Mucosa of descending colon (tissue), 3 donors: ENCODE data around the gene NUB1. TPM values are rescaled to one million over a fixed set of nuclear protein-coding genes. Genes with fewer than 3 reads are reported as not detected.
"Not testable (repeated sequence)": the region's sequence is repeated elsewhere in the genome, so short reads cannot be mapped to it uniquely, and the experiment has no call there.

Experiments used
- ATAC-seq: fragments of 200-7000 bp; cut with Tn5 transposase; one replicate; pipeline ENCODE4 v1.9.1; 2020; ENCODE audit warnings: mild to moderate bottlenecking, moderate library complexity
- DNase-seq, 3 donors: peaks; one replicate each; pipeline ENCODE4 v3.0.0-alpha.2; 2020
- H3K36me3 ChIP-seq: fragments of 200-600 bp; one replicate; pipeline ENCODE4 v1.8.0; 2021; ENCODE audit warnings: low read depth, mild to moderate bottlenecking
- H3K4me1 ChIP-seq: fragments of 200-600 bp; one replicate; pipeline ENCODE4 v1.8.0; 2021; ENCODE audit warnings: low read depth, mild to moderate bottlenecking
- H3K4me3 ChIP-seq: fragments of 200-600 bp; one replicate; pipeline ENCODE4 v1.8.0; 2021; ENCODE audit warnings: mild to moderate bottlenecking
- H3K9me3 ChIP-seq: fragments of 200-600 bp; one replicate; pipeline ENCODE4 v1.8.0; 2021; ENCODE audit warnings: mild to moderate bottlenecking
- CTCF ChIP-seq: fragments of 200-600 bp; IDR thresholded peaks from one replicate; pipeline ENCODE4 v1.8.0; 2022; ENCODE audit warnings: antibody characterized with exemption, mild to moderate bottlenecking
- intact Hi-C, 2 donors: fragments of 100-400 bp; cut with DNase I in 1 of 2; cut with micrococcal nuclease in 1 of 2; formaldehyde crosslinking; loops; one replicate each; pipeline versions ENCODE4 v1.11.0 to v1.11.1; 2022; cut with DNase I, micrococcal nuclease
- total RNA-seq, 3 donors: library from RNA; stranded (reverse); fragmentation: NEBNext Ultra II Directional in 2 of 3; extraction: Animal tissue kit (Norgen Biotek cat#: 25700) in 2 of 3; gene quantifications; one replicate each; pipeline versions ENCODE4 v1.2.1 to v1.2.4, GENCODE V29; 2021 to 2023
- donor health status: DM: no; HTN: no; CAD: no; lungs with moderate emphysema.
- donor health status: DM: no; HTN: no; CAD: no.
- donor health status: DM: no; HTN: yes; CAD: no.

The NUB1 gene
- total RNA-seq, 3 donors from 2014 or later = 66.2 to 77.5 (median 76.9) TPM

GRCh38 chr7:151299940-151300645 lies 41.5 kb upstream of the NUB1 start:
- H3K36me3 ChIP-seq = no peaks in the 10 kb centered on the region
- H3K4me1 ChIP-seq = peaks cover 8% of the 10 kb centered on the region
- DNase-seq (no peak), ATAC-seq (no peak)
- intact Hi-C loops = loop anchor here in 1 of 2 donors (10.0 kb wide), 1 partner anchor 125 kb away; no protein-coding TSS in a partner anchor
- TF ChIP-seq CTCF = no peak
- no peak overlapping the region for H3K4me3 ChIP-seq
- H3K9me3 ChIP-seq = no peaks in the 10 kb centered on the region

GRCh38 chr7:151301471-151302462 lies 39.8 kb upstream of the NUB1 start:
- Histone ChIP-seq H3K36me3 (no peaks in the 10 kb centered on the region), H3K4me1 (peaks cover 8% of the 10 kb centered on the region), H3K4me3 (no peak overlapping the region), H3K9me3 (no peaks in the 10 kb centered on the region)
- DNase-seq (no peak), ATAC-seq (no peak)
- intact Hi-C loops = loop anchor here in 1 of 2 donors (10.0 kb wide), 1 partner anchor 127 kb away; no protein-coding TSS in a partner anchor
- no peak for TF ChIP-seq CTCF

DNA sequence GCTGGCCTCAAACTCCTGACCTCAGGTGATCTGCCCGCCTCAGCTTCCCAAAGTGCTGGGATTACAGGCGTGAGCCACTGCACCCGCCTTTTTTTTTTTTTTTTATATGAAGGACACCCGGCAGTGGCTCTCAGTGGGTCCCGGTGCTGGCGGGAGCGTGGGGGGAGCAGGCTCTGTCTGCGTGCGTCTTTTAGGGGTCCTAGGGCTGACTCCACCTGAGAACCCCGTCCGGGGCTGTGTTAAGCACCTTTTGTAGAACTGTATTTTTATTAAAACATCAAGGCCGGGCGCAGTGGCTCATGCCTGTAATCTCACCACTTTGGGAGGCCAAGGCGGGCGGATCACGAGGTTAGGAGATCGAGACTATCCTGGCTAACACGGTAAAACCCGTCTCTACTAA lies 37.4 kb upstream of the NUB1 start:
- DNase-seq, H3K9me3 ChIP-seq, H3K36me3 ChIP-seq, ATAC-seq, H3K4me1 ChIP-seq, H3K4me3 ChIP-seq: not testable (repeated sequence)
- intact Hi-C loops = loop anchor here in 1 of 2 donors (10.0 kb wide), 1 partner anchor 129 kb away; no protein-coding TSS in a partner anchor

- no peak for ATAC-seq
- intact Hi-C loops = loop anchor here in 1 of 2 donors (10.0 kb wide), 1 partner anchor 130 kb away; no protein-coding TSS in a partner anchor
- no peaks in the 10 kb centered on the region for H3K36me3 ChIP-seq
- no peak for DNase-seq
- H3K9me3 ChIP-seq = no peaks in the 10 kb centered on the region
- no peak for TF ChIP-seq CTCF
- no peak overlapping the region for H3K4me3 ChIP-seq
- peaks cover 8% of the 10 kb centered on the region for H3K4me1 ChIP-seq
Observed at GRCh38 chr7:151304856-151305255, 36.8 kb upstream of the NUB1 start.

- no peak overlapping the region for H3K4me3 ChIP-seq
- H3K4me1 ChIP-seq = peaks cover 8% of the 10 kb centered on the region
- peaks cover 2% of the 10 kb centered on the region for H3K9me3 ChIP-seq
- no peak for DNase-seq
- no peak for ATAC-seq
- intact Hi-C loops = loop anchor here in 1 of 2 donors (10.0 kb wide), 1 partner anchor 132 kb away; no protein-coding TSS in a partner anchor
- H3K36me3 ChIP-seq = no peaks in the 10 kb centered on the region
- TF ChIP-seq CTCF = no peak
Observed at GRCh38 chr7:151306374-151306773, 35.2 kb upstream of the NUB1 start.
